Astrocyte (in vitro differentiated cells and primary cell): ENCODE data around the gene TNIK. TPM values are rescaled to one million over a fixed set of nuclear protein-coding genes. Genes with fewer than 3 reads are reported as not detected.

ENCODE experiments used
- DNase-seq: peaks from one replicate; pipeline ENCODE4 v3.0.0-alpha.2; 2010; ENCODE audit warnings: low read depth
- FAIRE-seq: peaks from 2 replicates; lab custom pipeline; 2011; peaks lifted over from hg19 to GRCh38; lab: Jason Lieb, UNC
- H2AFZ ChIP-seq: 2 replicates; pipeline ENCODE4 v1.6.0; 2012; ENCODE audit warnings: low read depth, low read length, inconsistent platforms
- H3K27ac ChIP-seq: 2 replicates; pipeline ENCODE4 v1.5.1; 2011; ENCODE audit warnings: low read depth, low read length, inconsistent platforms
- H3K27me3 ChIP-seq: 2 replicates; pipeline ENCODE4 v1.6.0; 2011; ENCODE audit warnings: low read length, inconsistent platforms; ENCODE audit not compliant: insufficient read depth
- H3K36me3 ChIP-seq: 2 replicates; pipeline ENCODE4 v1.5.1; 2011; ENCODE audit warnings: low read length, inconsistent platforms; ENCODE audit not compliant: insufficient read depth
- H3K4me1 ChIP-seq: 2 replicates; pipeline ENCODE4 v1.5.1; 2011; ENCODE audit warnings: low read length, inconsistent platforms; ENCODE audit not compliant: insufficient read depth
- H3K4me2 ChIP-seq: 2 replicates; pipeline ENCODE4 v1.6.0; 2012; ENCODE audit warnings: low read length, inconsistent platforms
- H3K4me3 ChIP-seq: 2 replicates; pipeline ENCODE4 v1.5.1; 2011; ENCODE audit warnings: low read depth, mild to moderate bottlenecking, low read length, inconsistent platforms; ENCODE audit not compliant: insufficient read depth
- H3K79me2 ChIP-seq: 2 replicates; pipeline ENCODE4 v1.6.0; 2012; ENCODE audit warnings: mild to moderate bottlenecking, low read length, inconsistent platforms; ENCODE audit not compliant: insufficient read depth
- H3K9ac ChIP-seq: 2 replicates; pipeline ENCODE4 v1.6.0; 2012; ENCODE audit warnings: mild to moderate bottlenecking, low read length, inconsistent platforms
- H3K9me3 ChIP-seq: 2 replicates; pipeline ENCODE4 v1.5.1; 2012; ENCODE audit warnings: low read depth, mild to moderate bottlenecking, low read length, inconsistent platforms; ENCODE audit not compliant: insufficient read depth
- H4K20me1 ChIP-seq: 2 replicates; pipeline ENCODE4 v1.6.0; 2012; ENCODE audit warnings: low read length, inconsistent platforms; ENCODE audit not compliant: insufficient read depth
- H3K27ac Mint-ChIP-seq: one replicate; pipeline ENCODE4 v1.8.0; 2021; ENCODE audit warnings: mild to moderate bottlenecking, mixed read lengths; ENCODE audit not compliant: unreplicated experiment
- H3K27me3 Mint-ChIP-seq: one replicate; pipeline ENCODE4 v1.8.0; 2021; ENCODE audit warnings: low read depth, mixed read lengths; ENCODE audit not compliant: unreplicated experiment
- H3K36me3 Mint-ChIP-seq: one replicate; pipeline ENCODE4 v1.8.0; 2021; ENCODE audit warnings: low read depth, mixed read lengths; ENCODE audit not compliant: unreplicated experiment
- H3K4me1 Mint-ChIP-seq: one replicate; pipeline ENCODE4 v1.8.0; 2021; ENCODE audit warnings: low read depth, mixed read lengths; ENCODE audit not compliant: unreplicated experiment
- H3K4me3 Mint-ChIP-seq: one replicate; pipeline ENCODE4 v1.8.0; 2021; ENCODE audit warnings: mild to moderate bottlenecking, moderate library complexity, mixed read lengths; ENCODE audit not compliant: unreplicated experiment
- H3K9me3 Mint-ChIP-seq: one replicate; pipeline ENCODE4 v1.8.0; 2021; ENCODE audit warnings: mild to moderate bottlenecking, mixed read lengths; ENCODE audit not compliant: unreplicated experiment
- CTCF ChIP-seq: IDR thresholded peaks from 2 replicates; pipeline ENCODE4 v1.5.1; 2011; ENCODE audit warnings: low read depth, mild to moderate bottlenecking, inconsistent platforms, low read length, moderate library complexity; ENCODE audit not compliant: insufficient read depth
- EZH2 ChIP-seq: IDR thresholded peaks from 2 replicates; pipeline ENCODE4 v1.6.1; 2012; ENCODE audit warnings: mild to moderate bottlenecking, low read length, inconsistent platforms; ENCODE audit not compliant: insufficient read depth
- total RNA-seq: library from RNA; stranded (reverse); gene quantifications from 2 replicates; pipeline ENCODE4 v1.2.1, GENCODE V29; 2021

TNIK gene
- total RNA-seq, 1 donor from 2014 or later, result 70.0 TPM

GRCh38 chr3:171350364-171350763, 109.8 kb downstream of the TNIK start:
- Histone ChIP-seq H3K4me3 (no peak overlapping the region), H3K79me2 (no peaks in the 10 kb centered on the region), H3K27ac (no peak overlapping the region), H2AFZ (no peak overlapping the region), H3K36me3 (no peaks in the 10 kb centered on the region), H3K9me3 (no peaks in the 10 kb centered on the region), H4K20me1 (peaks cover 8% of the 10 kb centered on the region), H3K27me3 (peaks cover 3% of the 10 kb centered on the region), H3K4me1 (peaks cover 35% of the 10 kb centered on the region), H3K4me2 (no peak overlapping the region), H3K9ac (no peak overlapping the region)
- Mint-ChIP-seq H3K27ac (no peak overlapping the region), H3K4me1 (peaks cover 74% of the 10 kb centered on the region), H3K9me3 (no peaks in the 10 kb centered on the region), H3K4me3 (no peak overlapping the region), H3K27me3 (no peaks in the 10 kb centered on the region), H3K36me3 (peaks cover 2% of the 10 kb centered on the region)
- FAIRE-seq, result no peak
- TF ChIP-seq CTCF, result no peak
- TF ChIP-seq EZH2, result no peak
- no peak for DNase-seq

GRCh38 chr3:171349392-171349791, 110.8 kb downstream of the TNIK start:
- Histone ChIP-seq H4K20me1 (peaks cover 4% of the 10 kb centered on the region), H3K4me2 (no peak overlapping the region), H3K36me3 (no peaks in the 10 kb centered on the region), H3K4me3 (no peak overlapping the region), H2AFZ (no peak overlapping the region), H3K4me1 (peaks cover 34% of the 10 kb centered on the region), H3K79me2 (no peaks in the 10 kb centered on the region), H3K9ac (no peak overlapping the region), H3K27ac (no peak overlapping the region), H3K27me3 (peaks cover 3% of the 10 kb centered on the region), H3K9me3 (no peaks in the 10 kb centered on the region)
- Mint-ChIP-seq H3K9me3 (no peaks in the 10 kb centered on the region), H3K27me3 (no peaks in the 10 kb centered on the region), H3K4me3 (peak overlapping the region; percentile 2), H3K27ac (peak overlapping the region; percentile 50), H3K36me3 (no peaks in the 10 kb centered on the region), H3K4me1 (peaks cover 70% of the 10 kb centered on the region)
- FAIRE-seq (peak; percentile 34), DNase-seq (peak; percentile 32)
- TF ChIP-seq EZH2 (no peak), CTCF (no peak)

GRCh38 chr3:171348121-171348520, 112.1 kb downstream of the TNIK start:
- DNase-seq (peak; percentile 64), FAIRE-seq (no peak)
- Mint-ChIP-seq H3K27me3 (no peaks in the 10 kb centered on the region), H3K36me3 (no peaks in the 10 kb centered on the region), H3K27ac (peak overlapping the region; percentile 92), H3K4me1 (peaks cover 66% of the 10 kb centered on the region), H3K4me3 (peak overlapping the region; percentile 40), H3K9me3 (no peaks in the 10 kb centered on the region)
- TF ChIP-seq CTCF (no peak), EZH2 (no peak)
- Histone ChIP-seq H3K79me2 (no peaks in the 10 kb centered on the region), H3K9me3 (no peaks in the 10 kb centered on the region), H3K4me3 (no peak overlapping the region), H3K36me3 (no peaks in the 10 kb centered on the region), H4K20me1 (peaks cover 4% of the 10 kb centered on the region), H2AFZ (no peak overlapping the region), H3K27ac (no peak overlapping the region), H3K4me1 (peaks cover 27% of the 10 kb centered on the region), H3K4me2 (peak overlapping the region; percentile 33), H3K27me3 (peaks cover 3% of the 10 kb centered on the region), H3K9ac (no peak overlapping the region)
